HEK293T (cell line): ENCODE measurements around the gene CBX6.

ENCODE experiments used
- ARNT ChIP-seq: fragments of 450-650 bp; IDR thresholded peaks from 2 replicates; pipeline ENCODE4 v1.6.1; 2017; ENCODE audit warnings: mild to moderate bottlenecking
- BHLHE40 ChIP-seq: fragments of 450-650 bp; IDR thresholded peaks from 2 replicates; pipeline ENCODE4 v1.6.1; 2016; ENCODE audit warnings: mild to moderate bottlenecking, moderate library complexity, borderline replicate concordance
- CTBP1 ChIP-seq: fragments of 450-650 bp; IDR thresholded peaks from 2 replicates; pipeline ENCODE4 v1.6.1; 2016; ENCODE audit warnings: borderline replicate concordance
- ELF4 ChIP-seq: fragments of 450-650 bp; IDR thresholded peaks from 2 replicates; pipeline ENCODE4 v1.6.1; 2017; ENCODE audit warnings: antibody characterized with exemption
- FOXA1 ChIP-seq: fragments of 450-650 bp; IDR thresholded peaks from 2 replicates; pipeline ENCODE4 v1.6.1; 2016; ENCODE audit warnings: mild to moderate bottlenecking
- FOXM1 ChIP-seq: fragments of 450-650 bp; IDR thresholded peaks from 2 replicates; pipeline ENCODE4 v1.6.1; 2017; ENCODE audit warnings: mild to moderate bottlenecking, borderline replicate concordance
- L3MBTL2 ChIP-seq: fragments of 450-650 bp; conservative IDR thresholded peaks from 2 replicates; pipeline ENCODE4 v1.6.1; 2016; ENCODE audit warnings: mild to moderate bottlenecking
- LEF1 ChIP-seq: fragments of 450-650 bp; IDR thresholded peaks from 2 replicates; pipeline ENCODE4 v1.6.1; 2017; ENCODE audit warnings: mild to moderate bottlenecking, borderline replicate concordance
- NFRKB ChIP-seq: fragments of 450-650 bp; IDR thresholded peaks from 2 replicates; pipeline ENCODE4 v1.6.1; 2016; ENCODE audit warnings: mild to moderate bottlenecking, moderate library complexity
- PKNOX1 ChIP-seq: fragments of 450-650 bp; IDR thresholded peaks from 2 replicates; pipeline ENCODE4 v1.6.1; 2016
- SP1 ChIP-seq: fragments of 450-650 bp; IDR thresholded peaks from 2 replicates; pipeline ENCODE4 v1.6.1; 2017
- SUZ12 ChIP-seq: fragments of 450-650 bp; IDR thresholded peaks from 2 replicates; pipeline ENCODE4 v1.6.1; 2016; ENCODE audit warnings: mild to moderate bottlenecking
- TARDBP ChIP-seq: fragments of 450-650 bp; IDR thresholded peaks from 2 replicates; pipeline ENCODE4 v1.6.1; 2016

- TF ChIP-seq TARDBP (no peak), BHLHE40 (no peak), ARNT (no peak), NFRKB (no peak), ELF4 (no peak), CTBP1 (no peak), PKNOX1 (peak; percentile 32; the same call in 1 of the 2 replicates), LEF1 (no peak), FOXM1 (no peak), L3MBTL2 (no peak), SP1 (no peak), SUZ12 (no peak), FOXA1 (no peak)
These were observed 1.7 kb downstream of the CBX6 start for GRCh38 chr22:38870312-38870741.
